Measurements from ENCODE around the gene PHEX. TPM values are rescaled to one million over a fixed set of nuclear protein-coding genes. Genes with fewer than 3 reads are reported as not detected.

Gene PHEX
- polyA plus RNA-seq, 3 donors: 0.03 TPM; not detected in 2

GRCh38 chrX:21990832-21991231 lies 41.3 kb upstream of the PHEX start:
- Histone ChIP-seq H3K79me2 (ENCODE audit: insufficient read depth, low read length) (no peaks in the 10 kb centered on the region), H4K20me1 (ENCODE audit: insufficient read depth, low read length) (no peaks in the 10 kb centered on the region), H3K36me3 (replicated peaks in 1 of 2; ENCODE audit: control insufficient read depth in 1 of 2, insufficient read depth in 2 of 2, low read length in 2 of 2) (peaks cover 3 to 13% of the 10 kb centered on the region in 2 donors), H3K4me3 (replicated peaks in 1 of 3; ENCODE audit: low read depth in 2 of 3, low read length in 3 of 3) (no peak overlapping the region), H2AFZ (ENCODE audit: insufficient read depth, low read depth, low read length, poor library complexity, severe bottlenecking) (no peak overlapping the region), H3K4me2 (replicated peaks; ENCODE audit: extremely low read depth, low read length, poor library complexity, severe bottlenecking) (no peak overlapping the region), H3K9me3 (replicated peaks in 1 of 2; ENCODE audit: control insufficient read depth in 1 of 2, insufficient read depth in 1 of 2, low read length in 2 of 2) (no peaks in the 10 kb centered on the region), H3K4me1 (ENCODE audit: control insufficient read depth in 1 of 2, insufficient read depth in 2 of 2, low read length in 2 of 2) (peaks cover 45 to 50% of the 10 kb centered on the region in 2 donors), H3K27ac (ENCODE audit: low read depth in 1 of 2, low read length in 2 of 2) (peak overlapping the region; percentile 17 to 66), H3K27me3 (ENCODE audit: control insufficient read depth in 2 of 2, insufficient read depth in 2 of 2, low read length in 2 of 2) (no peaks in the 10 kb centered on the region), H3K9ac (ENCODE audit: insufficient read depth, low read length, poor library complexity, severe bottlenecking) (no peak overlapping the region)
- H3K4me1 Mint-ChIP-seq: peaks cover 47% of the 10 kb centered on the region
- H3K9me3 Mint-ChIP-seq: peaks cover 0 to 2% (median 0%) of the 10 kb centered on the region in 7 donors
- peak; percentile 61 to 76 (median 73) for DNase-seq
- peaks cover 18 to 19% of the 10 kb centered on the region in 2 donors for H3K36me3 Mint-ChIP-seq
- peaks cover 0 to 8% (median 0%) of the 10 kb centered on the region in 3 donors for H3K27me3 Mint-ChIP-seq (ENCODE audit: low read depth in 3 of 3)
- WGBS (ENCODE audit: insufficient coverage): 84% methylated on average over 3 of the region's 8 CpGs
- H3K4me3 Mint-ChIP-seq: no peak overlapping the region
- intact Hi-C loops (cut with micrococcal nuclease): loop anchor here in 1 of 2 donors (10.0 kb wide), 1 partner anchor 54 kb away; no protein-coding TSS in a partner anchor
- peak overlapping the region; percentile 54 to 92 (median 79) for H3K27ac Mint-ChIP-seq
- TF ChIP-seq, protein P1, sequence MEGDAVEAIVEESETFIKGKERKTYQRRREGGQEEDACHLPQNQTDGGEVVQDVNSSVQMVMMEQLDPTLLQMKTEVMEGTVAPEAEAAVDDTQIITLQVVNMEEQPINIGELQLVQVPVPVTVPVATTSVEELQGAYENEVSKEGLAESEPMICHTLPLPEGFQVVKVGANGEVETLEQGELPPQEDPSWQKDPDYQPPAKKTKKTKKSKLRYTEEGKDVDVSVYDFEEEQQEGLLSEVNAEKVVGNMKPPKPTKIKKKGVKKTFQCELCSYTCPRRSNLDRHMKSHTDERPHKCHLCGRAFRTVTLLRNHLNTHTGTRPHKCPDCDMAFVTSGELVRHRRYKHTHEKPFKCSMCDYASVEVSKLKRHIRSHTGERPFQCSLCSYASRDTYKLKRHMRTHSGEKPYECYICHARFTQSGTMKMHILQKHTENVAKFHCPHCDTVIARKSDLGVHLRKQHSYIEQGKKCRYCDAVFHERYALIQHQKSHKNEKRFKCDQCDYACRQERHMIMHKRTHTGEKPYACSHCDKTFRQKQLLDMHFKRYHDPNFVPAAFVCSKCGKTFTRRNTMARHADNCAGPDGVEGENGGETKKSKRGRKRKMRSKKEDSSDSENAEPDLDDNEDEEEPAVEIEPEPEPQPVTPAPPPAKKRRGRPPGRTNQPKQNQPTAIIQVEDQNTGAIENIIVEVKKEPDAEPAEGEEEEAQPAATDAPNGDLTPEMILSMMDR (IDR thresholded peaks at IDR 0.05): no peak

- Histone ChIP-seq H2AFZ (ENCODE audit: insufficient read depth, low read depth, low read length, poor library complexity, severe bottlenecking) (no peak overlapping the region), H3K9me3 (replicated peaks in 1 of 2; ENCODE audit: control insufficient read depth in 1 of 2, insufficient read depth in 1 of 2, low read length in 2 of 2) (no peaks in the 10 kb centered on the region), H3K27me3 (ENCODE audit: control insufficient read depth in 2 of 2, insufficient read depth in 2 of 2, low read length in 2 of 2) (no peaks in the 10 kb centered on the region), H3K36me3 (replicated peaks in 1 of 2; ENCODE audit: control insufficient read depth in 1 of 2, insufficient read depth in 2 of 2, low read length in 2 of 2) (peaks cover 3 to 13% of the 10 kb centered on the region in 2 donors), H4K20me1 (ENCODE audit: insufficient read depth, low read length) (no peaks in the 10 kb centered on the region), H3K9ac (ENCODE audit: insufficient read depth, low read length, poor library complexity, severe bottlenecking) (no peak overlapping the region), H3K4me2 (replicated peaks; ENCODE audit: extremely low read depth, low read length, poor library complexity, severe bottlenecking) (no peak overlapping the region), H3K27ac (ENCODE audit: low read depth in 1 of 2, low read length in 2 of 2) (peak overlapping the region; percentile 17 to 66), H3K4me1 (ENCODE audit: control insufficient read depth in 1 of 2, insufficient read depth in 2 of 2, low read length in 2 of 2) (peaks cover 51 to 57% of the 10 kb centered on the region in 2 donors), H3K4me3 (replicated peaks in 1 of 3; ENCODE audit: low read depth in 2 of 3, low read length in 3 of 3) (no peak overlapping the region), H3K79me2 (ENCODE audit: insufficient read depth, low read length) (no peaks in the 10 kb centered on the region)
- Mint-ChIP-seq H3K27ac (peak overlapping the region in 6 of 7 donors; percentile 37 to 96 (median 86)), H3K4me1 (peaks cover 53% of the 10 kb centered on the region), H3K36me3 (peaks cover 18 to 19% of the 10 kb centered on the region in 2 donors), H3K4me3 (no peak overlapping the region), H3K9me3 (peaks cover 0 to 3% (median 0%) of the 10 kb centered on the region in 7 donors), H3K27me3 (ENCODE audit: low read depth in 3 of 3) (peaks cover 0 to 8% (median 0%) of the 10 kb centered on the region in 3 donors)
- intact Hi-C loops (cut with micrococcal nuclease): loop anchor here in 1 of 2 donors (10.0 kb wide), 1 partner anchor 53 kb away; no protein-coding TSS in a partner anchor
- DNase-seq: no peak
- no CpG with 5 or more reads among the region's 3 CpGs for WGBS (ENCODE audit: insufficient coverage)
- TF ChIP-seq, protein P1 (IDR thresholded peaks at IDR 0.05): no peak
Measured at GRCh38 chrX:21991504-21991903, 40.6 kb upstream of the PHEX start.
